GM19324 (cell line): ENCODE data around the gene RAC3.

Experiments
- ATAC-seq: cut with Tn5 transposase; IDR thresholded peaks from one replicate; pipeline ENCODE4 v1.9.1; 2021; ENCODE audit warnings: mild to moderate bottlenecking, moderate library complexity; ENCODE audit not compliant: unreplicated experiment, low FRiP score

RAC3 gene

GRCh38 chr17:82011617-82012187 lies 19.8 kb upstream of the RAC3 start:
- no peak for ATAC-seq

- ATAC-seq = no peak
Measured at GRCh38 chr17:82012261-82012639, 19.2 kb upstream of the RAC3 start.

GRCh38 chr17:82012640-82013295 lies 18.7 kb upstream of the RAC3 start:
- ATAC-seq = no peak

DNA sequence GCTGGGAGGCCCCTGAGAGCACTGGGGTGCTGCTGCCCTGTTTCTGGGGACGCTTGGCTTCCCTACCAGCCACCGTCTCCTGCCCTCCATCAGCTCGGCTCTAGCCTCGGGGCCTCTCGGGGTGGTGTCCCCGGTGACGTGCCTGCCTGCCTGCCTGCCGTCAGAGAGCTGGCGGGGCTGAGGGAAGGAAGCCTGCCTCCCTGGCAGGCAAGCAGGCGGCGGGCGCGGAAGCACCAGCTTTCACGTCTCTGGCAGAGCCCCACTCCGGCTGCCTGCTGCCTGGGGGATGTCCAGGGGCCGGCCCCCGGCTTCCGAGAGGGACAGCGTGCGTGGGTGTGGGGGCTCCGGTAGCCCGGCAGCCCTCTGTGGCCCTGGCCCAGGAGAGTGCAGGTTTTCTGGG lies 18.1 kb upstream of the RAC3 start:
- no peak for ATAC-seq

GRCh38 chr17:82013772-82014321 lies 17.6 kb upstream of the RAC3 start:
- ATAC-seq = no peak

GRCh38 chr17:82014432-82014831 lies 17.0 kb upstream of the RAC3 start:
- ATAC-seq = no peak

- no peak for ATAC-seq
Measured at GRCh38 chr17:82014971-82015310, 16.5 kb upstream of the RAC3 start.

- no peak for ATAC-seq
Measured at GRCh38 chr17:82015311-82015971, 16.0 kb upstream of the RAC3 start.

- no peak for ATAC-seq
Measured at GRCh38 chr17:82016061-82016874, 15.2 kb upstream of the RAC3 start.

GRCh38 chr17:82016875-82017459 lies 14.5 kb upstream of the RAC3 start:
- no peak for ATAC-seq

GRCh38 chr17:82017612-82018151 lies 13.8 kb upstream of the RAC3 start:
- no peak for ATAC-seq

DNA sequence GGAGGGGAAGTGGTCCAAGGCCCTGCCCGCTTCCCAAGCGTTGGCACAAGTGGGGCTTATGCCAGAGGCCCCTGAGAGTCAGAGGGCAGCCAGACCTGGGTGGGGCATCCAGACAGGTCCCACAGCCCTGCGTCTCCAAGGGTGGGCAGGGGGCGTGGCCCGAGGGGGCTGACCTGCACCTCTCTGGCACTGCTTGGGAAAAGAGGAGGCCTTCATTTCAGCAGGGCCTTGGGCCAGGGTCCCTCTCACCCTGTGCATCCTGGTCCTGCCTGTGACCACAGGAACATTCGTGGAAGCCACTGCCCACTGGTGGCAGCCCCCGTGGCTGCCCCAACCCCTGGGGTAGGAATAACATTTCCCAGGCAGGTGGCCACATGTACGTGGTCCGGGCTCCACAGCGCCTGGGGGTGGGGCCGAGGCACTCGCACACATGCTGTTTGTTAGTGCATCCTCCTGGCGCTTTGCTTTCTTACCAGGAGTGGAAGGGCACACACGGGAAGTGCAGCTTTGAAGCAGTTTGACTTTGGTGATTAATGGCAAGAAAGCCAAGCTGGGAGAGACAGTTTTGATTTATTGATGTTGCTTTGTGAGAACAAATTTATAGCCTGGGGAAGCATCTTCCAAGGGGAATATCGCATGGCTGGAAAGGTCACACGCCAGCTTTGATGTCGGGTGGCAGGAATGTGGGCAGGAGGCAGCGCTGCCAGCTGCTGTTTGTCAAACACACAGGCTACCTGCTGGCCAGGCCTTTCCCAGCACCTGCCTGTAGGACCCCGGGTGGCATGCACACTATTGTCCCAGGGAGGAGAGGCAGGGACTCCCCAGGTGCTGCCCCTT lies 13.1 kb upstream of the RAC3 start:
- no peak for ATAC-seq

DNA sequence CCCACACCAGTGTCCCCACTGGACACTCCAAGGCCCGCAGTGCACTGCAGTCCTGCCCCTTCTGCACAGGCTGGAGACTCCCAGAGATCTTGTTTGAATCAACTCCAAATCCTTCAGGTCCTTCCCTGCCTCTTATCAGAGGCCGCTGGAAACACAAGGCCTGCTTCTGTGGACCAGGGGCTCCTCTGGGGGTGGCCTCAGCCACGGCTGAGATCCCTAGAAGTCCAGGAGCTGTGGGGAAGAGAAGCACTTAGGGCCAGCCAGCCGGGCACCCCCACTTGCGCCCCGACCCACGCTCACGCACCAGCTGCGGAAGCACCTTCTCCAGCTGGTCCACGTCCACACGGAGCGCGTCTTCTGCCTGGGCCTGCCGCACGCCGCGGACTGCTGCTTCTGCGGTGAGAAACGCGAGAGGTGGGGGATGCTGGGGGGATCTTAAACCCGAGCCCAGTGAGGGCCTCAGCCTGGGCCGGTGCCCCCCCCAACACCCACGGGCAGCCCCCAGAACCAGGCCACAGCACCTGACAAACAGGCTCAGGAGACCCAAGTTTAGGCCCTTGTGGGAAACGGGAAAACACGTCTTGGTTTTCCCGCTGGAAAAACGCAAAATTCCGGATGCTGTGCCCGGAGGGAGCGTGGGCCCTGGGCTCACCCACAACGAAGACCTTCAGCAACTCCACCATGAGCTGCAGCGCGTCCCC lies 12.3 kb upstream of the RAC3 start:
- ATAC-seq = no peak

DNA sequence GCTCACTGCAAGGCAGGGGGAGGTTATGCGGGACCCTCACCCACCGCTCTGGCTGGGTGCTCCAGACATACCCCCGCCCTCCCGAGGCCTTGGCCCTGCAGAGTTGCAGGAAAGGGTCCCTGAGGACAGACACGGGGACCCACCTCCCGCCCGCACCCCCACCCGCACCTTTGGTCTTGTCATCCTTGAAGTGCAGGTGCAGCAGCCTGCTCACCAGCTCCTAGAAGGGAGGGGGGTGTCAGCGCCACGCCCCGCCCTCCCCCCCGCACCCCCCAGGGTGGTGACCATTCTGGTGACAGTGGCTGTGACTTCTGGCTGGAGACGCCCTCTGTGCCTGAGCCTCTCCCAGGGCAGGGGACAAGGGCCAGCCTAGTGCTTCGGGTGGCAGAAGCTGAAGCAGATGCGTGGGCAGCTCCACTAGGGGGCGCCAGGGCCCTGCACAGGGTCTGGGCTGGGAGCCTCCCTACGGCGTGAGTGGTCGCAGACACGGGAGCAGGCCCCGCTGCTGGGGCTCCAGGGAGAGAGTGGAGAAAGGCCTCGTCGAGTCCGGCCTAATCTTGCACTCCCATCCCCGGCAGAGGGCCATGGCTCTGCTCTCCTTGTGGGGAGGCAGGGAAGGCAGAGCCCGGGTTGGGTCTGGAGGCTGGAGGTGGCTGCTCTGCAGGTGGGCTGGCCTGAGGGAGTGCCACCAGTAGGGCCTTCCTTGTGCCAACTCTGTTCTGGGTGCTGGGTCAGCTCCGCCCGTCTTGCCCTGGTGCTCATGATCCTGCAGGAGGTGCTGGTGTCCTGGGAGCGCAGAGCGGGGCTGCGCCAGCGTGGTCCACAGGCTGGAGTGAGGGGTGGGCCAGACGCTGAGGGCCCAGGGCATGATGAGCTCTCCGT lies 11.5 kb upstream of the RAC3 start:
- no peak for ATAC-seq

GRCh38 chr17:82020572-82021106 lies 10.8 kb upstream of the RAC3 start:
- ATAC-seq = no peak

DNA sequence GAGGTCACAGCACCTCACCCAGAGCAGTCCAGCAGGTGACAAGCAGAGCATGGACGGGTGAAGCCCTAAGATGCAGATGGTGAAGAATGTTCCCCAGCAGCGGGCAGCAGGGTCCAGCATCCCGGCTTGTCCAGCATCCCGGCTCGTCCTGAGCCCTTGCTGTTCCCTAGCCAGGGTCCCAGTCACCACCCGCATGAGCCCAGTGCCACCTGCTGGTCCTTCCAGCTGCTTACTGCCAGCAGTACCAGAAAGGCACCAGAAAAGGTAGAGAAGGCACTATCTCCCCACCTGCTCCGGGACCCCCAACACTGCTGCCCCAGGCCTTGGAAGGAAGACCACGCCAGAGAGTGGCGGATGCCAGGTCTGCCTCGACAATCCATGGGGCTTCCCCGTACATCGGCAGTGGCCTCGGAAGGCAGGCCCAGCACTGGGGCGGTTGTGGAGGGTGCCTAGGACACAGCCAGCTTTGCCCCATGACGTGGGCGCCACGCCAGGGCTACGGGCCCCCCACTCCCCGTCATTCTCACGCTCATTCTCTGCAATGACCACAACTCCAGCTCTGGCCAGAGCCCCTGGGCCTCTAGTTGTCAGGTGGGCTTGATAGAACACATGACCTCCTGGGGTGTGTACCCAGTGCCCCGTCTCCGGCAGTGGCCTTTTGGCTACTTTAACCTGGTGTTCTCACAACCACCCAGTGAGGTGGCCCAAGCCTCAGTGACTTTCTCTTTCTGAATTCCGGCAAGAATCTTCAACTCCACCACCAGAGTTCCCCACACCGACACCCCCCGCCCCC lies 10.2 kb upstream of the RAC3 start:
- no peak for ATAC-seq

DNA sequence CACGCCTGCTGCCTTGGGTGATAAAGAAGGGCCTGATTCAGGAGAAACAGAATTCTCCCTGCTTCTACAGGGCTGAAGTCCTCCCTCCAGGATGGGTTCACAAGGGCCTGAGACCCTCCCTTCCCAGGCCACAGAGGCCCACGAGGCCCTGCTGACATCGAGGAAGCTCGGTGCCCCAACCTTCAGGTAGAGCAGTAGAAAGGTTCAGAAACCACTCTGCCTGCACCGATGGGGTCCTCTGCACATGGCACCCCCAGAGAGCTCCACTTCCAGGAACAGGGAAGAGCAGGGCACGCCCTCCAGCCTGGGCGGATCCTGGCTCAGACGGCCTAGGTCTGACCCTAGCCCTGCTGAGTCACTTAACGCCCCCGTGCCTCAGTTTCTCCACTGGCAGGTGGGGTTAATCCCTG lies 9.6 kb upstream of the RAC3 start:
- ATAC-seq = no peak
